ENCODE data around the gene EBF3.

GRCh38 chr10:129940617-129941198, 23.4 kb downstream of the EBF3 start:
- TF ChIP-seq EZH2 (IDR thresholded peaks at IDR 0.05) (no peak), POLR2AphosphoS5 (IDR thresholded peaks at IDR 0.05; ENCODE audit: borderline replicate concordance, low read depth, low read length) (no peak)
